Measurements from ENCODE around the gene ADAMTS9. TPM values are rescaled to one million over a fixed set of nuclear protein-coding genes. Genes with fewer than 3 reads are reported as not detected.

Gene ADAMTS9, protein sequence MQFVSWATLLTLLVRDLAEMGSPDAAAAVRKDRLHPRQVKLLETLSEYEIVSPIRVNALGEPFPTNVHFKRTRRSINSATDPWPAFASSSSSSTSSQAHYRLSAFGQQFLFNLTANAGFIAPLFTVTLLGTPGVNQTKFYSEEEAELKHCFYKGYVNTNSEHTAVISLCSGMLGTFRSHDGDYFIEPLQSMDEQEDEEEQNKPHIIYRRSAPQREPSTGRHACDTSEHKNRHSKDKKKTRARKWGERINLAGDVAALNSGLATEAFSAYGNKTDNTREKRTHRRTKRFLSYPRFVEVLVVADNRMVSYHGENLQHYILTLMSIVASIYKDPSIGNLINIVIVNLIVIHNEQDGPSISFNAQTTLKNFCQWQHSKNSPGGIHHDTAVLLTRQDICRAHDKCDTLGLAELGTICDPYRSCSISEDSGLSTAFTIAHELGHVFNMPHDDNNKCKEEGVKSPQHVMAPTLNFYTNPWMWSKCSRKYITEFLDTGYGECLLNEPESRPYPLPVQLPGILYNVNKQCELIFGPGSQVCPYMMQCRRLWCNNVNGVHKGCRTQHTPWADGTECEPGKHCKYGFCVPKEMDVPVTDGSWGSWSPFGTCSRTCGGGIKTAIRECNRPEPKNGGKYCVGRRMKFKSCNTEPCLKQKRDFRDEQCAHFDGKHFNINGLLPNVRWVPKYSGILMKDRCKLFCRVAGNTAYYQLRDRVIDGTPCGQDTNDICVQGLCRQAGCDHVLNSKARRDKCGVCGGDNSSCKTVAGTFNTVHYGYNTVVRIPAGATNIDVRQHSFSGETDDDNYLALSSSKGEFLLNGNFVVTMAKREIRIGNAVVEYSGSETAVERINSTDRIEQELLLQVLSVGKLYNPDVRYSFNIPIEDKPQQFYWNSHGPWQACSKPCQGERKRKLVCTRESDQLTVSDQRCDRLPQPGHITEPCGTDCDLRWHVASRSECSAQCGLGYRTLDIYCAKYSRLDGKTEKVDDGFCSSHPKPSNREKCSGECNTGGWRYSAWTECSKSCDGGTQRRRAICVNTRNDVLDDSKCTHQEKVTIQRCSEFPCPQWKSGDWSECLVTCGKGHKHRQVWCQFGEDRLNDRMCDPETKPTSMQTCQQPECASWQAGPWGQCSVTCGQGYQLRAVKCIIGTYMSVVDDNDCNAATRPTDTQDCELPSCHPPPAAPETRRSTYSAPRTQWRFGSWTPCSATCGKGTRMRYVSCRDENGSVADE (N-terminal part only)
- 66.9 TPM for polyA plus RNA-seq (ENCODE audit: insufficient read length)

DNA sequence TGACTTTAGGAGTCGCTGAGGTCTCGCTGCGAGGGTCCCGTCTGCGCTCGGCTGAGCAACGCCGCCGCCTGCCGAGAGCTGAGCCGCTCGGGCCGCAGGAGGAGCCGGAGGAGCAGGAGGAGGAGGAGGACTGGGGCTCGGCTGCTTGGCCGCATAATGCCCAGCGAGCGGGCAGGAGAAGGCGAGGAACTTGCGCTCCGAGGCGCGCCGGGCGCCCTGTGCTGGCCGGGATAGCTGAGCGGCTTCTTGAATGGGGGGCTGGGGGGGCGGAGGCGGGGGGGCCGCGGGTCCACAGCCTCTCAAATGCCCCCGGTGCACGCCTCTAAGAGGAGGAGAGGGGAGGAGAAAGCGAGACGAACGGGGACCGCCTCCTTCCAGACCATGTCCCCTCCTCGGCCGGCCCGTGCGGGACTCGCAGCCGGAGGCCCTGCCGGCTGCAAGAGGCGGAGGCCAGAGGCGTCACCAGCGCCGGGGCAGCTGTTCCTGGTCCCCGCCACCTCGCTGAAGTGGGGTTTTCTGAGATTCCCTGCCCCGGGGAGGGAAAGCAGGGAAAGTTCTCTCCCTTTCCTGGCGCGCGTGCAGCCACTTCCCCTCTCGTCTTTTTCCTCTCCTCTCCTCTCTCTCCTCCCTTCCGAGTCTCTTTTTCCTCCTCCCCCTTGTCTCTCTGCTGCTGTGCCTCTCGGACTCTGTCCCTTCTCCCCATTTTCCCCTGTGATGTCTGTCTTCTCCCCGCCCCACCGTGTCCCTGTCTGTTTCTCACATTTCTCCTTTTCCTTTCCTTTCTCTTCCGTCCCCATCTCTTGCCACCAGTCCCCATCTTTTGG, at the start of gene ADAMTS9:
Gene ADAMTS9 (minus strand): TSS at position 220 of the 824 bp plus-strand sequence. CDS start 343 bp downstream, outside the sequence.
- DNase-seq, result peak; percentile 93

DNA sequence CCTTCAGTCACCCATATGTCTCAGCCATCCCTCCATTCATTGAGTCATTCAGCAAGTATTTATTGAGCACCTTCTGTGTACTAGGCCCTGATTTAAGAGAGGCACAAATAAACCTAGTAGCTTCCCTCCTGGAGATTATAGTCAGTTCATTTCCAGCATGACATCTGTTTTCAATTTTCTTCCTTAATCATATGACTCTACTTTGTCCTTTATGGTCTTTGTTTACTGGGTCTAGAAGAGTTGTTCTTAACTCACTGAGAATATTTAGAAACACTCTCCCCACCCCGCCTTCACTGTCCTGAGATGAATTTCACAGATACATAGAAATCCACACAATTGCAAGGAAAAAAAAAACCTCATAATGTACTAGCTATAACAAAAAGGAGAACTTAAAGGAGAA, 44.8 kb upstream of the ADAMTS9 start:
- no peak for DNase-seq

DNA sequence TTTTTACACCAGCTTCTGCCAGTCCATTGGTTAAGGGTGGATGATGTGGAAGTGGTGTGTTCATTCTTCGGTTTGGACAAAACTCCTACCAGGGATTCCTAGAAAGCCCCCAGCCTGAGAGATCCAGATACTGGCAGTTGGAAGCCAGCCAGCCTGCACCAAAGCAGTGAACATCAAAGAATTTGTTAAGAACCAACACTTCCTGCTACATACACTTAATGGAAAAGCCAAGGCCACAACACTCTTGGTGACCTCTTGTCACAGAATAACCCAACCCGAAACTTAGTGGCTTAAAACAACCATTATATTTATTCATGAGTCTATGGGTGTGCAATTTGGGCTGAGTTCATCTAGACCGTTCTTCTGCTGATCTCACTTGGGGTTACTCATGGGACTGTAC, 42.9 kb upstream of the ADAMTS9 start:
- DNase-seq, result no peak

DNA sequence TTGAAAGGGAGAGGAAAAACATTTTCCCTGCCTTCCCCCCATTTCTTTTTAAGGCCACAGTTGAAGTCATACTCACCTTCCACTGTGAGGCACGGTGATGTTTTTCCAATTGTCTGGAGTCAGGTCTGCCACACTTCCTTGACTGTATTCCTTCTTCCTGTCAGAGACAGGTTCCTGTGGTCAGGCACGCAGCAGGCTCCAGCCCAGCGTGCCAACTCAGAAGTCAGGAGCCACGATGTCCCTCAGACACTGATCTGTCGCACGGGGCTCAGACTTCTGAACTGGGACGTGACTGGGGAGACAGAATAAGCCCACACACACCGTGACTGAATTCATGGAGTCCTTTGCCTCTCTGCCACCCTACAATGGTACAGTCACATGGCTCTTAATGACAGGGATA, 41.2 kb upstream of the ADAMTS9 start:
- no peak for DNase-seq

DNA sequence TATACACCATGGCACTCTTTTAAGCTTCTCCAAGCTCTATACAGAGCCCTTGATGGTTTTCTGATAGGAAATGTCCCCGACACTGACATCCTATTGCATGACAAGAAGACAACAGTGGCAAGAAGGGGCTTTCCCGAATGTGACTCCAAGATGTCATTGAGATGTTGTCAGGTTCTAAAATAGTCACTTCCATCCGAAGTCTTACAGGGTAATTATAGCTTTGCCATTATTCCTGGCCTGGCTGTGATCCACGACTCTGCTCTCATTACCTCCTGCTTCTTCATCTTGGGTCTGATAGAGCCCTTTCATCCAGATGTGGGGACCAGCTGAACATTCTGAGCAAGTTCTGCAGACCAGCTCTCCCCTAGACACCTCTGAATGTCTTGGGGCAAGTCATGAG, 40.6 kb upstream of the ADAMTS9 start:
- no peak for DNase-seq

DNA sequence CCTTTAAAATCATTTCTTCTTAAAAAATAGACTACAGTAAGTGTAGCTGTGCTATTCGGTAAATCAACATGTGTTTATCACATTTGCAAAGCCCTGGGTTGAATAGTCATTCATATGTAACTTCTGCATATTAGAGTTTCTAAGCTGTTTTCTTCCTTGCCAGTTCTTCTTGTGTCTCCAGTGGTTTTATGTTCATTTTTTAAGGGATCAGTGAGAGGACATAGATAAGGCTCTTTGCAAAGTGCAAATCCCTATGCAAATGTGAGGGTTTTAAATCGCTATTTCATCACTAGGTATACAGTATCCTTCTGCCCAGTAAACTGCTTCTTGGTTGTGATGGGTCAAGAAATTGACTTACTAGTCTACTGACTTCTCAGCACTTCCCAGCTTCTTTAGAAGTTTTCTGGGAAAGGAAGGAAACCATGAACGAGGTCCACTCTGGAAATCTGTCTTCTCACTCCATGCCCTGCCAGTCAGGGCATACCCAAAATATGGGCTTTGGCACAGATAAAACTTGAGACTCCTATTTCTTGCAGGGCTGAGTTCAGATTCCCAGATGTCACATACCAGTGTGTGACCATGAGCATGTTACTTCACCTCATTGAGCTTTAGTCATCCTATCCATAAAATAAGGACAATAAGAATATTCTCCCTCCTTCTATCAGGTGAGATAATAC, 38.8 kb upstream of the ADAMTS9 start:
- DNase-seq, result no peak

DNA sequence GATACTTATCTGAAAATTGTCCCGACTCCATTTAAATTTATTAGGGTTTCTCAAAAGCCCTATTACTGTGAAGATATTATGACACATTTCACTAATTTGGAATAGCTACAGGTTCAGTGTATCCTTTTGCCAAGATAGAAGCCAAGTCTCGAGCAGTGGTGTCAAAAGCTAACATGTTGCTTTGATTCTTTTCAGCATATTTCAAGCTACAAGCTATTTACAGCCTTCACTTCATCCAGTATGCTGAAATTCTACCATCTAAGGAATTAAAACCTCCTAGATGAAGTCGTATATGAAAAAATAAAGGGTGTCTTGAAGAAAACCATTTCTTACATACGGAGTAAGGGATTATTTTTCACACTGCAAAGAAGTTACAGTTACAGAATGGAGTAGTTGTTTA, 31.2 kb upstream of the ADAMTS9 start:
- no peak for DNase-seq

DNA sequence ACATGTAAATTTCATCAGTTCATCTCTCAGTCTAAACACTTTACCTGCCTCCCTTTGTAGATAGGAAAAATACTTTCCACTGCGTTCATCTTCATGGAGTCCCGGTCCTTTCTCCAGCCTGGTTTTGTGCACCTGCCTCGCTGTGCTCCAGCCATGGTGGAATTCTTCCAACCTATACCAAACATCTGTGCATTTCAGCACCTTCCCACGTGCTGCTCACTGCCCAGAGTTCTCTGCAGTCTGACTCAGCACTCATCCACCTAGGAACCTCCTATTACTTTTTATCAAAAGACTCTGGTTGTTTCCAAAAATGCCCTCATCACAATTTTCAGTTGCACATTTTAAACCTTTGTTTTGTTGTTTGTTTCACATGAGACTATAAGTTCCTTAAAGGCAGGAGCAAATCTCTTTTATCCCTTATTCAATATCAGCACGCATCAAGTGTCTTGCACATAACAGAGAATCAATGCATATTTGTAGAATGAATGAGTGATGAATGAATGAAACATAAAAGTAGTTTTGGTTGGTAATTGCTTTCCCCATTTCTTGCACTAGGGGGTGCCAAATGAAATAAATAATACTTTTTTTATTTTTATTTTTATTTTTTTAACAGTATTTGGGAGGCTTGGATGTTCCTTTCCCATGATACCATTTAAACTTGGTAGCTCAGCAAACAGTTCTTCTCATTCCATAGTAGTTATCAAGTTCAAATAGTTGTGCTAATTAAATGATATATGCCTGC, 30.2 kb upstream of the ADAMTS9 start:
- no peak for DNase-seq

DNA sequence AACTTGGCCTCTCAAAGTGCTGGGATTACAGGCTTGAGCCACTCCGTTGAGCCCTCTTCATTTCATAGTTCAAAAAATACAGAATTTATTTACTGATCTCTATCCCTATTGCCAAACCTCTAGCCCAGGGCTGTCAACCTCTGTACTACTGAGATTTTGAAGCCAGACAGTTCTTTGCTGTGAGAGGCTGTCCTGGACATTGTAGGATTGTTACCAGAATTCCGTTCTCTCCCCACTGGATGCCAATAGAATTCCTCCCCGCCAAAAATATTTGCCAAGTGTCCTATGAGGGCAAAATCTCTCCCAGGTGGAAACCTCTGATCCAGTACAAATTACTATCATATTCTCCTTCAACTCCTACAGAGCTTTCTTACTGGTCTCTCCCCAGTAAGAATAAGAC, 29.6 kb upstream of the ADAMTS9 start:
- DNase-seq, result no peak

DNA sequence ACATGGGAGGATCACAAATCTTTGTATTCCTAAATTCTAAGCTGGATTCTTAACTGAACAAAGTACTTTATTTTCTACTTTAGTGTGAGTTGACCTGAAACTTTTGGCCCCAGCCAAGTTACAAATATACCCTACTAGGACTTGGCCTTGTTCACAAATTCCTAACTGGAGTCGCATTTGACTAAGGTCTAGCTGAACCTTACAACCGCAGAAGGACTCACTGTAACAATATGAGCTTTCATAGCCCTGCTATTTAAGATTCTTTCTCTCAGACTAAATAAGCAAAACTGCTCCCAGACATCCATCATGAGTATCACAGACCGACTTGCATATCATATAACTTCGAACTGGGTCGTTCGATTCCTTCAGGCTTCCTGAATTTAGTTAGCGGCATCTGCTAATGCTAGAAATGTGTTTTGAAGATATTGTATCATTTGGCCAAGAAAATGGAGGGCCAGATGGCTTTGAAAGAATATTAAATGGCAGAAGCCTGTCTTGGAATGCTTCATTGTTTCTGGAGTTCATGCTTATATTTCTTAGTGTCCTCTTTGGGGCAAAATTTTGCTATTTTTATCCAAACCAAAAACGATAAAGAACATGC, 28.4 kb upstream of the ADAMTS9 start:
- no peak for DNase-seq

DNA sequence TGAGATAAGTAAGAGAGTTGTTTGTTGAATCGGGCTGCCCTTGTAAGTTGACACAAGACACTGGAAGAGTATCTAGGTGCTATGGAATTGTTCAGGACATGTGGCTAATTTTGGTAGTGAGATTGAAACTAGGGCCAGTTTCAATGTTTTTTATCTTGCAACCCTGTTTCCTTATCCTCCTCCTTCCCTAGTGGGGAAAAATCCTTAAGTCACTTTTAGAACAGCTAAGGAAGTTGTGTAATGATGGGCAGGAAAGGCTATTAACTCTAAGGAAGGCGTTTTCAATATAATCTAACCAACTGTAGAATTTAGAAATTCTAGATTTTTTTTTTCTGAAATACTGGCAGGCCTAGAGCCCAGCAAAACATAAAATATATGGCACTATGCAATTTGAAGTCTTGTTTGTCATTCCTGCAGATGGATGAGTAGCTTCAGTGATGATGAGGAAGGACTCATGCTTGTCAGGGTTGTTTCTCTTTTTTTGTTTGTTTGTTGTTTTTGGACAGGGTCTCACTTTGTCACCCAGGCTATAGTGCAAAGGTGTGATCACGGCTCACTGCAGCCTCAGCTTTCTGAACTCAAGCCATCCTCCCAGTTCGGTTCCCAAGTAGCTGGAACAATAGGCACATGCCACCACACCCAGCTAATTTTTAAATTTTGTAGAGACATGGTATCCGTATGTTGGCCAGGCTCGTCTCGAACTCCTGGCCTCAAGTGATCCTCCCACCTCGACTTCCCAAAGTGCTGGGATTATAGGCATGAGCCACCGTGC, 27.6 kb upstream of the ADAMTS9 start:
- no peak for DNase-seq

DNA sequence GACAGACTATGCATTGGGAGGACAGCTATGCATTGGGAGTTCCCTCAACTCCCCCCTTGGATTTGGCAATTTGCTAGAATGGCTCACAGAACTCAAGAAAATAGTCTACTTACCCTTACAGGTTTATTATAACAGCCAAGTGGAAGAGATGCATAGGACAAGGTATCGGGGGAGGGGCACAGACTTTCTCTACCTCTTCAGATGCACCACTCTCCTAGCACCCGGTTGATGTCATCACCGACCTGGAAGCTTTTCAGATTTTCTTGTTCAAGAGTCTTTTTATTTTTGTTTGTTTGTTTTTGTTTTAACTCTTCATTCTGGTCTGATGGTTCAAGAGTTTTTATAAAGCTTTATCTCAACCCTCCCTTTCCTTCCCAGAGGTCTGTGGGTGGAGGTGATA, 20.7 kb upstream of the ADAMTS9 start:
- DNase-seq, result no peak

DNA sequence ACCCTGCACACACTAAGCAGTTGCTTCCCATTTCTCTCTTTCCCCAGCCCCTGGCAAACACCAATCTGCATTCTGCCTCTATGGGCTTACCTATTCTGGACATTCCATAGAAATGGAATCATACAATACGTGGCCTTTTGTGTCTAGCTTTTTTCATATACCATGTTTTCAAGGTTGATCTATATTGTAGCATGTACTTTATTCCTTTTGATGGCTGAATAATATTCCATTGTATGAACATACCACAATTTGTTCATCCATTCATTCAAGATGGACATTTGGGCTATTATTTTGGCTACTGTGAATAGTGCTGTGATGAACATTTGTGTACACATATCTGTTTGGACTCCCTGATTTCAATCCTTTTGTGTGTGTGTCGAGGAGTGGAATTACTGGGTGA, 18.1 kb upstream of the ADAMTS9 start:
- no peak for DNase-seq

DNA sequence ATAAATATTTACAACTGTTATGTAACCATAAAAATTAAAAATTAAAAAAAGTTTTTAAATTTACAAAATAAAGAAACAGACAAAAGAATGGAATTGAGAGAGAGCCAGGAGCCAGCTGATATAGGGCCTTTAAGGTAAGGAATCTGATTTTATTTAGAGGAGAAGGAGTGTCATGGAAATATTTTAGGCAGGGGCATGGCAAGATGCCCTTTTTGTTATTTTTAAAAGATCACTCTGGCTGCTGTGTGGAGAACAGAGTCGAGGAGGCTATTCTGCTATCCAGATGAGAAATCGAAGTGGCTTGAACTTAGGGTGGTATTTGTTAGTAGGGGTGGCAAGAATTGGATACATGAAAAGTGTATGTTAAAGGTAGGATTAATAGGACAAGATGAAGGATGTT, 9.1 kb upstream of the ADAMTS9 start:
- no peak for DNase-seq

DNA sequence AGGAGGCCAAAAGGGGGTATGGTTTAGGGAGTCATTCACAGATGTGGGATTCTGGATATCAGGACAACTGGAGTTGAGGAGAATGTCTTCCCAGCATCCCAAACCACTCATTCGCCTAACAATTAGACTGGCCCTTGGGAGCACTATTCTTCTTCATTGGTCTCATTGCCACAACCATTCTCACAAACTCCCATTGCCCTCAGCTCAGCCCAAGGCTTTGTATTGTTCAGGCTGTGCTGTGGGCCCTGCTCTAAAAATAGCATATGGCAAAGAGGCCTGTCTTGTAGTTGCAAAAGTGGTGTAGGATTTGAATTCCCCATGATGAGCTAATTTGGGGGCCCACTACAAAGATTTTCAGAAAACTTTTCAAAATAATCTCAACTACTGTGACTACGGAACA, 6.3 kb upstream of the ADAMTS9 start:
- no peak for DNase-seq

DNA sequence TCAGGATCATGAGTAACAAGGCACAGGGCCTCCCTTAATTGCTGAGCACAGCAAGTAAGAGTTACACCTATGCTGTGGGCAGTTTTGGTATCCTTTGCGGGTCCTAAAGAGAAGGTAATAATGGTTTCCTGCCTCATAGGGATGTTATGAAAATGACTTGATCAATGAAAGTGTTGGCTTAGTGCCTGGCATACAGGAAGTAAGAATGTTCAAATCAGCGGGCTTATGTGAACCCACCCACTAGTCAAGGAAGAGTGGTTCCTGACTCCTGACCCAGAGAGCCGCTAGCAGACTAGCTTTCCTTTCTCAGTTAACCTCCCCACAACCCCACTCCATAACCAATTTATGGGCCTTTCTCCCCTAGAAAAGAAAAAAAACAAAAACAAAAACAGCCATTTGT, 5.2 kb upstream of the ADAMTS9 start:
- DNase-seq, result no peak

DNA sequence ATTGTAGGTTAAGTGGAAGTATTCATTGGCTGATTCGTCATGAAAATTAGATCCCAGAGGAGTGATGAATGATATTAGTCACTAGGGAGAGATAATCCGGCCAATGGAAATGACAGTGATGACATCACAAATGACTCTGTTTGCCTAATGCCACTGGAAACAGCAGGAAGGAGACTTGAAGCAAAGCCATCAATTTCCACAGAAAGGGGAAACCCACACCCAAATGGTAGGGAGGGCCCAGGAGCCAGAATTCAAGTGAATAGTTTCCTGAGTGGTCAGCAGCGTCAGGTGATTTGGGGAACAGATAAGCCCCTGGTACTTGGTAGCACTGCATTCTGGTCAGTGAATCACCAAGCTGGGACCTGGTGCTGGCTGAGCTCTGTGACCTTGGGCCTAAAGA, 3.3 kb upstream of the ADAMTS9 start:
- no peak for DNase-seq

DNA sequence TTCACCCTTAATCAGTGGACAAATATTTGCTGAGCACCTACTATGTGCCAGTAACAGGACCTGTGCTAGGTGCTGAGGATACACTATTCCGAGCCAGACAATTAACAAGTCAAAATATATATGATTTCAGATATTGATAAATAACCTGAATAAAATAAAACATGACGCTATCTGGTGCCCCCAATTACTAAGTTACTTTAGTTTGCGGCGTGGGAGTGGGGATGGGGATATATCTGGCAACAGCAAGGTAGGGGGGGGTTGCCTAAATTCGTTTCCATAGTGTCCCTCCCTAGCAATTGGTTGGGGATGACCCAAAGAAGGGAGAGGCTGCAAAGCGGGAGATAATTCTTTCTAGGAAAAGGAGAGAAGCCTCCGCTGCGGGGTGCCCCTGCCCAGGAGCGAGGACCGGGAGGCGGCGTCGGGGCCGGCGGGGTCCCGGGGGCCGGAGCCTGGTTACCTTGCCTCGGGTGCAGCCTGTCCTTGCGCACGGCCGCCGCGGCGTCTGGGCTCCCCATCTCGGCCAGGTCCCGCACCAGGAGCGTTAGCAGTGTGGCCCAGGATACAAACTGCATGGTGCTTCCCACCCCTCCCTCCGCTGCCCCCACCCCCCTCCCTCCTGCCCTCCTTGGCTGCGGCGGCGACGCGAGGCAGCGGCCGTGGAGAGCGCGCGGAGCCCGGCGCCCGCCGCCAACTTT, 567 bp downstream of the ADAMTS9 start:
- DNase-seq, result peak; percentile 36

DNA sequence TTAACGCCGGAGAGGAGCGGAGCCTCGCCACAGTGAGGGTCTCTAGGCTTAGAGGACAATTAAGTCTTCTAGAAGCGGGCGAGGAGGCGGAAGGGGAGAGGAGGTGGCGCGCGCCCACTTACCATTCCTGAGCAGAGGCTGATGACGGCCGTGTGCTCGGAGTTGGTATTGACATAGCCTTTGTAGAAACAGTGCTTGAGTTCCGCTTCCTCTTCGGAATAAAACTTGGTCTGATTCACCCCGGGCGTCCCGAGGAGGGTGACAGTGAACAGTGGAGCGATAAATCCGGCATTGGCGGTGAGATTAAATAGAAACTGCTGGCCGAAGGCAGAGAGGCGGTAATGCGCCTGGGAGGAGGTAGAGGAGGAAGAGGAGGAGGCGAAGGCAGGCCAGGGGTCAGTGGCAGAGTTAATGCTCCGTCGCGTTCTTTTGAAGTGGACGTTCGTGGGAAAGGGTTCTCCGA, 1.3 kb downstream of the ADAMTS9 start:
- peak; percentile 43 for DNase-seq

All from hindlimb muscle (tissue), 1 donor.